ENCODE measurements around the gene PSENEN.

- TF ChIP-seq CTCF (conservative IDR thresholded peaks at IDR 0.05; ENCODE audit: low read depth, low read length) = no peak
- no peak for TF ChIP-seq EZH2 (IDR thresholded peaks at IDR 0.05; ENCODE audit: low read length, unreplicated experiment)
Observed at GRCh38 chr19:35777086-35777841, 31.8 kb downstream of the PSENEN start.
